NCI-H187 treated with DMSO at 0.1 percent for 48 hours (cell line): ENCODE results near the gene DPP6.

Experiments used
- DNase-seq: peaks from one replicate; lab custom pipeline; 2025; lab: John Stamatoyannopoulos, UW

Gene DPP6

GRCh38 chr7:154412105-154412504 lies 359.9 kb downstream of the DPP6 start:
- DNase-seq, result no peak

GRCh38 chr7:154415709-154416399 lies 363.7 kb downstream of the DPP6 start:
- DNase-seq, result no peak

GRCh38 chr7:154416714-154417113 lies 364.5 kb downstream of the DPP6 start:
- DNase-seq, result no peak

GRCh38 chr7:154419344-154419743 lies 367.1 kb downstream of the DPP6 start:
- no peak for DNase-seq

GRCh38 chr7:154423231-154423630 lies 371.0 kb downstream of the DPP6 start:
- DNase-seq, result no peak

GRCh38 chr7:154424350-154424749 lies 372.2 kb downstream of the DPP6 start:
- DNase-seq, result no peak

GRCh38 chr7:154425271-154425670 lies 373.1 kb downstream of the DPP6 start:
- no peak for DNase-seq

GRCh38 chr7:154426778-154427177 lies 374.6 kb downstream of the DPP6 start:
- no peak for DNase-seq

GRCh38 chr7:154427533-154427932 lies 375.3 kb downstream of the DPP6 start:
- DNase-seq, result no peak

GRCh38 chr7:154429666-154430404 lies 377.6 kb downstream of the DPP6 start:
- DNase-seq, result no peak

- no peak for DNase-seq
Observed at GRCh38 chr7:154430640-154431039, 378.4 kb downstream of the DPP6 start.

GRCh38 chr7:154431045-154431444 lies 378.8 kb downstream of the DPP6 start:
- no peak for DNase-seq

GRCh38 chr7:154433632-154434598 lies 381.7 kb downstream of the DPP6 start:
- DNase-seq, result no peak

GRCh38 chr7:154436560-154436959 lies 384.4 kb downstream of the DPP6 start:
- DNase-seq, result no peak

GRCh38 chr7:154437234-154437633 lies 385.0 kb downstream of the DPP6 start:
- no peak for DNase-seq

- no peak for DNase-seq
Observed at GRCh38 chr7:154438571-154439367, 386.6 kb downstream of the DPP6 start.

- no peak for DNase-seq
Observed at GRCh38 chr7:154440058-154440457, 387.9 kb downstream of the DPP6 start.

GRCh38 chr7:154440651-154441050 lies 388.5 kb downstream of the DPP6 start:
- no peak for DNase-seq

GRCh38 chr7:154441811-154442210 lies 389.6 kb downstream of the DPP6 start:
- DNase-seq, result no peak

GRCh38 chr7:154442939-154443338 lies 390.7 kb downstream of the DPP6 start:
- no peak for DNase-seq

- DNase-seq, result no peak
Observed at GRCh38 chr7:154450451-154450850, 398.3 kb downstream of the DPP6 start.
